GM15510 (cell line): ENCODE data around the gene PGM2.

Experiments
- POLR2A ChIP-seq: IDR thresholded peaks from 3 replicates; pipeline ENCODE4 v1.6.1; 2011; ENCODE audit warnings: borderline replicate concordance; ENCODE audit not compliant: insufficient read length; ENCODE audit errors: extremely low read depth

The PGM2 gene

GRCh38 chr4:37836838-37837440 lies 10.5 kb downstream of the PGM2 start:
- TF ChIP-seq POLR2A, result no peak

DNA sequence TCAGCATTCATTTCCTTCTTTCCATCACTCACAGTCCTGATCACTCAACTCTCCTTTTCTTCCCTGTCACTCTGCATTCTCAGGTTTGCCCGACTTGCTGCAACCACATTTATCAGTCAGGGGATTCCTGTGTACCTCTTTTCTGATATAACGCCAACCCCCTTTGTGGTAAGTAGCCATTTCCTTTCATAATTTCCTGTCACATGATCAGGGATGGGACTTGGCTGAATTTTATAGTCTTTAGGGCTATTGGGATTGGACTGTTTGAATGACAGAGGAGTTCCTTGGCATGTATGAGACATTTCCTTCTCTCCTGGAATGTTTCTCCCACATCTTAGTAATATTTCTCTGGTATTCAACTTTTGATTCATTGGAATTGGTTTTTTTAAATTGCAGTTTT lies 11.0 kb downstream of the PGM2 start:
- no peak for TF ChIP-seq POLR2A

- no peak for TF ChIP-seq POLR2A
These were observed 12.9 kb downstream of the PGM2 start for GRCh38 chr4:37839426-37839825.

GRCh38 chr4:37844204-37844603 lies 17.7 kb downstream of the PGM2 start:
- TF ChIP-seq POLR2A, result no peak

DNA sequence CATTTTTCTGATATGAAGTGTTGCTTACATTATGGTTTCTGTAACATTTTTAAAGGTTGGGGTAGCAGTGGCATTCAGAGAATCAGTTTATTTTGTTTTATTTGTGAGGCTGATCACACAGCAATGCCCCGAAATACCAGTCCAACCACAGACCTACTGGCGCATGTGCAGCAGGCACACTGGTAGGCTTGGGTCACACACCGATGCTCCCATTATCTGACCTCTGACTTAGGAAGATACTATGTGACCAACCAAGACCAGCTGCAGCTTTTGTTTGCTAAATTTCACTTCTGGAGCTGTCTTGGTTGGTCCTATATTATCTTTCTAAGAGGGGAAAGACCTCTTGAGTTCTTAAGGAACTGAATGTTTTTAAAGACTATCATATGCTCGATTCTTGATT lies 18.7 kb downstream of the PGM2 start:
- TF ChIP-seq POLR2A, result no peak

DNA sequence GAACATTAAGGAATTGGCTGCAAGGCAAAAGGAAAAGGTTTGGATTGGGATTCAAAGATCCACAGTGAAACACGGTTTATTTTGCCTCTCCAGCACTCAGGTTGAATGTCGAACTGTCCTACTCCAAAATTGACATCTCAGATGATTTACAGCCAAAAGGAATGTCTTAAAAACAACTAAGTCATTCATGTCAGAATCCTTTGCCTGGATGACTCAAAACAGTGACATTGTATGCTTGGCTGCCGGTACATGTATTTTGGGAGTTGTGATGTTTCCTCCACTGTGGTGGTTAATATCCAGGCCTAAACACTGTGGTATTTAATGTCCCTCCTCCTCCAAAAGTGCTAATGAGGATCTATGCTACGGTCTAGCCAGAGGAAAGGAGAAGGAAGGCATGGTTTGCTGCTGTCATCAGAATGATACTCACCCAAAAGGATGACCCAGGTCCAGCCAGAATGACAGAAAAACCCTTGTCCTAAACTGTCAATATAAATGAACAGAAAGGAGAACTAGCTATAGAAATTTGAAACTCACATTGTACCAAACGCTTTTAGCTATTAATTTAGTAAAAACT lies 20.9 kb downstream of the PGM2 start:
- no peak for TF ChIP-seq POLR2A

- no peak for TF ChIP-seq POLR2A
These were observed 25.9 kb downstream of the PGM2 start for GRCh38 chr4:37852376-37852775.

- TF ChIP-seq POLR2A, result no peak
These were observed 31.6 kb downstream of the PGM2 start for GRCh38 chr4:37858112-37858511.

- TF ChIP-seq POLR2A, result no peak
These were observed 32.4 kb downstream of the PGM2 start for GRCh38 chr4:37858872-37859271.

GRCh38 chr4:37860266-37860665 lies 33.8 kb downstream of the PGM2 start:
- TF ChIP-seq POLR2A, result no peak

DNA sequence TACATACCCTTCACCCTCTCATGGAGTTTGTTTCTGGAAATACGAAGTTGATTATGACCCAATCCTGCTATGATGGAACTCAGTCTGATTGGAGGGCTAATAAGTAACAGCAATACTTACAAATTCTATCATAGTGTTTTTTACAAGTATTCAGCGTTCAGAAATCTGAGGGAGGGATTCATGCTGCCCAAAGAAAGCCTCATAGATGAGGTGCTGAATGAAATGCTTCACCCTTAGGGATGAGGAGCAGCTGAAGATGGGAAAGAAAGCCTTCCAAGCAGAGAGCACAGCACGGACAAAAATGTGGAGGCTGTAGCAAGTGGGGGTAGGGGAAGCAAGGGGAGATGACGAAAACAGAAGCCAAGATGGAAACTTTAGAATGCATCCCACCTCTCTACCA lies 36.5 kb downstream of the PGM2 start:
- TF ChIP-seq POLR2A, result no peak

- TF ChIP-seq POLR2A, result no peak
These were observed 38.3 kb downstream of the PGM2 start for GRCh38 chr4:37864786-37865185.

- TF ChIP-seq POLR2A, result no peak
These were observed 39.0 kb downstream of the PGM2 start for GRCh38 chr4:37865450-37865849.

- TF ChIP-seq POLR2A, result no peak
These were observed 40.6 kb downstream of the PGM2 start for GRCh38 chr4:37867102-37867501.

DNA sequence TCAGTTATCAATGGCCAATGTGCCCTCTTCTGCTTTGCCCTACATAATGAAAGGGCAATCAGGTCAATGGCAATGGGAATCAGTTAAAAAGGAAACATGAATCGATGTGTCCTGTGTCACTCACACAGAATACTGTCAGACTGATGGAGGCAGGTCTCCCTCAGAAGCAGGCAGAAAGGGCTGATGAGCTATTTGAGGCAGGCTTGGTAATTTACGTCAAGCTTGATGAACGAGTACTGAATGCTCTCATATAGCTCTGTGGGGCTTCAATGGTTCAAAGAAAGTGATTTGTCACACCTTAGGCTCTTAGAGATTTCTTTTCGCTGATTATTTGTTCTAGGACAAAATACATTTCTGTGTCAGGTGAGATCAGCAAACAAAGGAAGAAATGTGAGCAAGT lies 41.8 kb downstream of the PGM2 start:
- TF ChIP-seq POLR2A, result no peak

GRCh38 chr4:37872310-37872988 lies 46.0 kb downstream of the PGM2 start:
- no peak for TF ChIP-seq POLR2A

- TF ChIP-seq POLR2A, result no peak
These were observed 46.9 kb downstream of the PGM2 start for GRCh38 chr4:37873386-37873785.

GRCh38 chr4:37876156-37876555 lies 49.7 kb downstream of the PGM2 start:
- no peak for TF ChIP-seq POLR2A
